HG03108 (cell line): ENCODE results near the gene STAT1.

Experiments
- ATAC-seq: cut with Tn5 transposase; IDR thresholded peaks from one replicate; pipeline ENCODE4 v1.9.1; 2021; ENCODE audit warnings: moderate library complexity; ENCODE audit not compliant: unreplicated experiment

Gene STAT1

DNA sequence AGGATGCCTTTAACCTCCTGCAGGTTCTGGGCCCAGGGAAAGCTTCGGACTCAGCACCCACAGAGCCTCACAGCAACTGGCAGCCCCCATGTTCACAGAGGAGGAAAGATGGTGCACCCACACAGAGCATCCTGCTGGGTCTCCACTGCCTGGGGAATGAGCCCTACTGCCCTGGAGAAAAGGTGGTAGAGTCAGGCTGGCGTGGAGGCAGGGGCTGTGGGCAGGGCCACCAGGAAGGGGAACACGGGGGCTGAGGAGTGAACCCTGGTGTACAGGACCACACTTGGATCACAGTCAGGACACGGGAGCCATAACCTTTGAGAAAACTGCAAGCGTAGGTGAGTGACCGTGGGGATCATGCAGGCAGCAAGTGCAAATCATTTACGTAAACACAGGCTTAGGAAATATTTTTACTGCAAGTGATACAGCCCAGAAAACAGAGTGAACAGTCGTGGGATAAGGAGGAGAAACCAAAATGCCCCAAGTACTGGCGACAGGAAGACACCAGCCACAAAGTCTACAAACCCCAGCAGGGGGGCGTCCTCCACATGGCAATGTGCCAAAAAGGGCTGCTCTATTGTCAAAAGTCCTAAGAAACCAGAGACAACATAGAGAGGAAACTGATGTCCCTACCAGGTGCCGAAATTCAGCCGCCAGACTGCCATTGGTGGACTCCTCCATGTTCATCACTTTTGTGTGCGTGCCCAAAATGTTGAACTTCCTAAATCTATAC is 27.6 kb downstream of the STAT1 start:
- ATAC-seq = no peak

DNA sequence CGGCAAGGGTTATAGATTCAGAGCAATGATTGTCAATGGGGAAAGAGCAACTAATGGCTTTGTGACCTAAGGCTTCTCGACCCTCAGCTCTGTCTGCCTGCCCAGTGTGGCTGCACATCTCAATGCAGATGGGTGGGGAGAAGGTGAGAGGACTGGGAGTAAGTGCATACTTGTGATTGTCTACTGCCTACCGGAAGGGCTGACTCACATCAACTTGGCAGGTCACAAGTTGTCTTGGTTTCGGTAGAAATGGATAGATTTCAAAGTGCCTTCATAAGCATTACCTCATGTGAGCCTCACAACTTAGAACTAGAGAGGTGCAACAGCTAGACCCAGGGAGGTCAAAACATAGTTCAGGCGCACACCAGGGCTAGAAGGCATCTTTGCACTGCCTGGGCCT is 29.4 kb downstream of the STAT1 start:
- no peak for ATAC-seq

DNA sequence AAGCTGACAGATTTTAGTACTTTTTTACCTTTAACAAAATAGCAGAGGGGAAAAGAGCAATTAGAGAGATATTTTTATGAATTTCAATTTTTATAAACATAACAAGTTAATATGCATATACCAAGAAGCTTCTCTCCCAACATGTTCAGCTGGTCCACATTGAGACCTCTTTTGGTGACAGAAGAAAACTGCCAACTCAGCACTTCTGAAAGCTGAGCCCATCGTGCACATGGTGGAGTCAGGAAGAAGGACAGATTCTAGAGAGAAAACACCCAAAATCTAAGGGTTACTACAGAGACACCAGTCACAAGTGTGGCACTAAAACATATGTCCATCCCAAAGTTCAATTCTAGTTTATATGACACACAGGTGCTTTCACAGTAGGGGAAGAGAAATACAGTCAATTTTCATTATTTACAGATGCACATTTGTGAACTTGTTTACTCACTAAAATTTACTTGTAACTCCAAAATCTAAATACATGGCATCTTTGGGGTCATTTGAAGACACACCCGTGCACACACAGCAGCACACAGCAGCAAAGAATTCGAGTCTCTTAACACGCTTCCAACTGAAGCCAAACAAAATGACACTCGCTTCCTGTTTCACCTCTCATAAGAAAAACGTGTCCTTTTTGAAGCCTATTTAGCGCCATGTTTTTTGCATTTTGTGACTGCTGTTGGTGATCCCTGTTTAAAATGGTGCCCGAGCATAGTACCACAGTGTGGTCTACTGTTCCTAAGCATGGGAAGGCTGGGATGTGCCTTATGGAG is 31.5 kb downstream of the STAT1 start:
- ATAC-seq = no peak

DNA sequence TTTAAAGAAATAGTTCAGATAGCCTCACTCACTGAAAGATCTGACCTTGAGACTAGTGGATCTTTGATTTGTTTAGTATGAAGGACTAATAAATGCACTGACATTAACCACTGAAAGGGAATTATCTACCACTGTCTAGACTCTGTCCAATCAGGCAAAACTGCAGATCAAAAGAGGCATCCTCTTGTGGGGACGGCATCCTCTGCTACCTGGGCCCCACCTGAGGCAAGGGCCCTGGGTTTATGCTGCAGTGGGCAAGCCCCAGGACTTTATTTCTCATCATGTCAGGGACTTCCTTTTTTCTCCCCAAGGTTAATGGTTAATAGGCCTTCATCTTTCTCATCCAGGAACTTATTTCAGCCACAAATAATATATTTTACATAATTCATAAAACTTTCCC is 32.2 kb downstream of the STAT1 start:
- no peak for ATAC-seq

DNA sequence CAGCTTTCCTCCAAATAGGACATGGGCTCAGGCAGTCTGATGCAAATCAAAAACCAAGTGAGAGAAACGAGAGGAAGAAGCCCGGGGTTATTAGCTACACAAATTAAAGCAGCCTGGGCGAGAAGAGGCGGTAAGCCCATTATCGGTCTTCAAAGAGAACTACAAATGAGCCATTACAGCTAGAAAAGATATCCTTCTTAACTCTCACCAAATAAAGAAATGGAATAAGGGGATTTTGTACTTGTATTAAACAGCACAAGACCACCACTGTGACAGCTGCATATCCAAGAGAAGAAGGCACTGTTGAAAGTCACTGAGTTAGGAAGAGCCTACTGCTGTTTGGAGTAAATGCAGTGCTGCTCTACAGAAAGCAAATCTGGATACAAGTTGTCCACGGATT is 32.6 kb downstream of the STAT1 start:
- no peak for ATAC-seq

DNA sequence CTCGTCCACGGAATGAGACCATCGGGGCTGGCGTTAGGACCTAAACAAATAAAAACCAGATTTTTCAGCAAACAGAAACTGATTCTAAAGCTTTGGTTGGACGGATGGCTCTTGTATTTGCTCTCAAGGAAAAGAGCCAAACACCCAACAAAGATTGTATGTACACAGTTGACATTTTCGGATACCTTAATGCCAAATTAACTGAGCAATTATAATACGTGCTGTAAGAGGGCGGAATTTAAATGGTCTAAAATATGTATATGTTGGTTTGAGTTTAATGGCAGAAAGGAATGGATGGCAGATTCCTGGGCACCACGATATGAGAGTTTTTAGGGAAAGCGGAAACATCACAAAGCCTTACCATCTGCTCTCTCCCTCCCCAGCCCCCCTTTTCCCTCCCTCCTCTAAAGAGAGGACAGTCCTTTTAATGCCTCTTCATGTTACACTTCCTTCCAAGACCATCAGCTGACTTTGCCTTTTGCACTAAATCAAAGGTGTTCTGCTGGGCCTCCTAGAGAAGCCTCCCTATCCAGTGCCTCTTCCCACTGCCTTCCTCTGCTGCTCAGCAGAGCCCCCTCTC is 33.3 kb downstream of the STAT1 start:
- ATAC-seq = no peak

DNA sequence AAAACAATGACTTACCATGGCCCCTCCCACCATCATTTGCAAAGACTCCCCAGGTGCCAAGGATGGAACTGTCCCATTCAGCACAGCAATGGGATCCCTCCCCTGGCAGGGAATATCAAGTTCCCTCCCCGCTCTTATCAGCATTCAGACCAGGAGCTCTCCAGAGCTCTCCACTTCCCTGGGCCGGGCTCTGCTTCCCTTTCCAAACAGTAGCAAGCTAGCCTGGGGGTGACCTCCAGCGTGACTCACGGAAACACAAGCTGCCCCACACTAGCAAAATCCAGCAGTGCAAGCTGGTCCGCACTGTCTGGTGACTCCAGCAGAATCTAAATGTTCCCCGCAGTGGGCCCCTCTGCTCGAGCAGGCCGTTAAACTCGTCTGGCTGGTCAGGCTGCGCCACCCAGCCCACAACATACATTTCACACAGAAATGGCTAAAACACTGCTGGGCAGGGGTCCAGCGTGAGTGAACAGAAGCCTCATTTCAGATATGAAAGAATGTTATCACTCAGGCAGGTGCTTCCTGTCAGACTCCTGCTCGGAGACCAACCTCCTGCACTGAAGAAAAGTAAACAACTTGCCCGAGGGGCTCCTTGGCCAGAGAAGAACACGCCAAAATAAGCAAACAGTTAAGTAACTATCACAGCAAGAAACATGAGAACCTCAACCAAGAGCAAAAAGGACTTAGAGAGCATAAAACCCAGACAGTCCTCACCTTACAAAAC is 33.9 kb downstream of the STAT1 start:
- no peak for ATAC-seq

DNA sequence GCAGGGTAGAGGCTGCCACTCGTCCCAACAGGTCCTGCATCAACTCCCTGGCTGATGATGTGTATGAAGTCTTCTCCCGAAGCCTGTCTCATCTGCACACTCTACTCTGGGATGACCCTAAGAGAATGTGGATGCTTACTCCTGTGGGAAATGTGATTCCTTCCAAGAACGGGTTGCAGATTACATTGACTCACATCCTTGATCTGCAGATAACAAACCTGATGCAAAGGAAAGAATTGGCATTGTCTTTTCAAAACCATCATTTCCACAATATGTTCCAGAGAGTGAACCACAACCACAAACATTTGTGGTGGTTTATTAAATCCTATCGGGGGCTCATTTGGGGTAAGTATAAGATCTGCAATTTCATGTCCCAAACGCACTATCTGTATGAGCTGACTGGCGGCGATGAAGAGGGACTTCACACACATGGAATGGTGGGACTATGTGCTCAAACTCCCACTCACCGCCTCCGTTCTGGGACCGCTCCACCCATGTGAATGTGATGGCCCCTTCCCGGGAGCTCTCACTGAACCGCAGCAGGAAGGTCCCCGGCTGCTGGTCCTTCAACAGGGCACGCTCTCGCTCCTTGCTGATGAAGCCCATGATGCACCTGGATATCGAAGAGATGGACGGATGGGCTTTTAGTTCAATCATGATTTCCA is 35.5 kb downstream of the STAT1 start:
- ATAC-seq = no peak

DNA sequence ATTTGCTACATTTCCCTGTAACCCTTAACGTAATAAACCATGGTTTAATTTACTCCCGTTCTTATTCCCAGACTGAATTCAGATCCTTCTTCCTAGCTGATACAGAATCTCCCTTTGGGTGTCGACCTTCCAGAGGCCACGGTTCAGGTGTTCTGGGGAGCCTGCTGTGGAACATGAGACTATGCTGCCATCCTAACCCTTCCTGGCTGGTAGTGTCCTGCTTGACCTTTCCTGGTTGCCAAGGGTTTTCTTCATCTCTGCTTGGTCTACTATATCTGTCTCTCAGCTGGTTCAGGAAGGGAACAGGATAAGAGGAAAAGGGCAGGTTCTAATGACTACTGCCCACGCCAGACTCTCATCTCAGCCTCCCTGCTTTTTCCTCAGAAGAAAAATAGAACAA is 36.5 kb downstream of the STAT1 start:
- no peak for ATAC-seq

DNA sequence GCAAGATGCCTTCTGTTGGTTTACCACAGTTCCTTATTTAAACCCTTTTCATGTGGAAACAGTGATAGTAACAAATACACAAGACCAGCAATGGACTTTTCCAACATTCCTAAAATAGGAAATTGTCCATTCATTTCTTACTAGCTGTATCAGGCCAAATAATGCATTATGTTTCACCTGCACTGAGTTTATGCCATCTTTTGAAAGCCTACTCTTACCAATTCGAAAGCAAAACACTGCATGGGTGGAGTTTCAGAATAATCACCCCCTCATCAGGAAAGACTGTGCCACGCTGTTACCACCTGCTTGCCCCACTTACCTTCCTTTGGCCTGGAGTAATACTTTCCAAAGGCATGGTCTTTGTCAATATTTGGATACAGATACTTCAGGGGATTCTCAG is 37.5 kb downstream of the STAT1 start:
- no peak for ATAC-seq

DNA sequence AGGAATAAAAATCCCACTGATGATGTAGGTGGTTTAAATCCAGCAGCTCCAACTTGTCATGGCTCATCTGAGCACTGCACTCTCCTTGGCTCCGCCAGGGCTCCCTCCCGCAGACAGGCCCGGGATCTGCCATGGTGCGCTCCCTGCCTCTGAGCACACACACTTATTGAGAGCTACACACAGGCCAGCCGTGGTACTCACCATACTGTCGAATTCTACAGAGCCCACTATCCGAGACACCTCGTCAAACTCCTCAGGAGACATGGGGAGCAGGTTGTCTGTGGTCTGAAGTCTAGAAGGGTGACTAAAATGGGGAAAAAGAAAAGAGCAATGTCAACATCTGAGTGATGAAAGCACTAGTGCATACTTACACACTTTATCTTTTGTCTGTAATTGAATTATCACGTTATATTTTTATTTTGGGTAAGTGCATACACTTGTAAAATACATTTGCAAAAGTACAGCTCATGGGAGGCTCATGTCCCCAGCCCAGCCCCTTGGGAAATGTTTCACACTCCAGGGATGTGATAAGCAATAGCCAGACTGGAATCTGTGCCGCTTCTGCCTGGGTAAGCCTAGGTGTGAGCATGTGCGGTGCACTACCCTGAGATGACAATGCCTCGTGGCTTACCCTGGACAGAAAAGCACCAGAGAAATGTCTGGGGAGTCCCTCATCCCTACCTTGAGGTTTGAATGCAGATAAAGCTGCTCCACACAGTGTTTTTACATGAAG is 39.2 kb downstream of the STAT1 start:
- ATAC-seq = no peak

DNA sequence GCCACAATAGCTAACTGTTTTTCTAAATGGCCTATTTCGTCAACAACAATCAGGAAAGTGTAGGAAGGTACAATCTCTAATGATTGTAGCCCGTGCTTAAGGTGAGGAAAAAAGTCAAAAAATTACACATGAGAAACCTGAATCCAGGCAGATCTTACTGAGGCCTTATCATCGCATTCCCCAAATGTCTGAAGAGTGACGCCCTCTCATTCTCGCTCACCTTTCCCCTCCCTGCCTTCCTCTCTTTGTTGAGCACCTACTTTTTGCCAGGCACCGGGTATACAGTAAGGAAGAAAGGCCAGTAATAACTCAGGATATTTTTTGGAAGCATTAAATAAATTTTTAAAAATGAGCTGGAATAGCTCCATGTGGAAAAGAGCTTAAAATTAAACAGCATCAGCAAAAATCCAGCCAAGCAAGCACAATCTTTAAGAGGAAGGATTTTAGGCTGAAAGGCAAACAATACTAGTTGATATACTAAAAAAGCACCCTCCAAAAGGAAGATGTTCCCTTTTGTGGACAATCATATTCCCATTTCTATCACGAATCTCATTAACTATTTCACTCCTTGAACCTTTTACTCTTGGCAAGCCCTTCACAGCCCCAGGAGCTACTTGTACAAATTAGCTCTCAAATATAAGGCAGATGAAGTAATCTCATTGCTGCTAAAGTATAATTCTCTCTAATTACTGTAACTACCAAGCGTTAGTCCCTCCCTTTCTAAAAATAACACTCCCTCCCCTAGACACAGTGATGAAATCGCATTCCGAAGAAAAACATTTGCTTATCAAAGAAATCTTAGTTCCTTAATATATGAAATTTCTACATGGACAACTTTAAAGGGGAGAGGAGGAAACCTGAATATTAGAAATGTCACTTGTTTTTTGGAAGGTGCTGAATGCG is 40.0 kb downstream of the STAT1 start:
- ATAC-seq = no peak

DNA sequence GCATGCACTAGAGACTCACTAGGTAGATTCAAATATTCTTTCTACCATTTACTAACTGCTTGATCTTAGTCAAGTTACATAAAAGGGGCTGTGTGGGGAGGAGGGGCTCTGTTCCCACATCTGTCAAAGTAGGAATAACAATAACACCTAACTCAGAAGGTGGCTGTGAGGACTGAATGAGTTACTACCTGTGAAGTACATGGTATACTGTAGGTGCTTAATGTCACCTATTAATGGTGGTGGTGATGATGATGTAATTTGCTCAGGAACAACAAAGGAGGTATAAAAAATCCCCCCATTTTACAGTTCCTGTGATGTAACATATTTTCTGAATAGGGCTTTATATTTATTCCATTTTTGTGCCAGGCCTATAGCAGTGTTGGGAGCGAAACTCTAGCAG is 40.7 kb downstream of the STAT1 start:
- ATAC-seq = no peak

DNA sequence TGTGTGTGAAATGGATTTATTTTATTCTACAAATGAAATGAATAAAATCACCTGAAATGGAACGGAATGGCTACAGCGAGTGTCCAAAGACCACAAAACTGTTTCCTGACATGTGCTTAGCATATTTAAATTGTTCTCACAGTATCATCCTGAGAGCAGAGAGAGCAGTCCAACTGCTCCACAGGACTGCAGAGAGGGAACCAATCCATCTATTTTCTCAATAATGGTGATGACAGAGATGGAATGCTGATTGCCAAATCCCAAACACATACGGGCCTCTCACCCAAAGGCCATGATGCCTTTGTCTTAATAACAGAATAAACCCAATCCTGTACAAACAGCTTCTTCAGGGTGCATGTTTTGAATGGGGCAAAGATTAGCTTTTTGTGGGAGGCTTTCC is 41.1 kb downstream of the STAT1 start:
- ATAC-seq = no peak

DNA sequence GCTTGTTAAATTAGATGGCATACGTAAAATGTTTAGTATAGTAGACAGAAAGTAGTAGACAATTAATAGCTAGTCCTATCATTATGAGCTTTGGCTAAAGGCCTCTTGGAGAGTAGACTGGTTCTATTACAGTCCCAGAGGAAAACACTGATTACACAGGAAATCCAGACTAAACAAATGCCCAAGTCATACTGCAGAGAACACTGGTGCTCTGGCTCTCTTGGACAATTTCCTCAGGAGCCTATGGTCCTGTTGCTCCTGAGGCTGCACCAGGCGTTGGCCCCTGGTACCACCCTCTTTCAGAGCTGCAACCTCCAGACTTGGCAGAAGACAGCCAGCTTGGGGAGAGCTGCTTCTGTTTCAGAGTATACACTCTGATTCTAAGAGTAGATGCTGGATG is 41.8 kb downstream of the STAT1 start:
- ATAC-seq = no peak

DNA sequence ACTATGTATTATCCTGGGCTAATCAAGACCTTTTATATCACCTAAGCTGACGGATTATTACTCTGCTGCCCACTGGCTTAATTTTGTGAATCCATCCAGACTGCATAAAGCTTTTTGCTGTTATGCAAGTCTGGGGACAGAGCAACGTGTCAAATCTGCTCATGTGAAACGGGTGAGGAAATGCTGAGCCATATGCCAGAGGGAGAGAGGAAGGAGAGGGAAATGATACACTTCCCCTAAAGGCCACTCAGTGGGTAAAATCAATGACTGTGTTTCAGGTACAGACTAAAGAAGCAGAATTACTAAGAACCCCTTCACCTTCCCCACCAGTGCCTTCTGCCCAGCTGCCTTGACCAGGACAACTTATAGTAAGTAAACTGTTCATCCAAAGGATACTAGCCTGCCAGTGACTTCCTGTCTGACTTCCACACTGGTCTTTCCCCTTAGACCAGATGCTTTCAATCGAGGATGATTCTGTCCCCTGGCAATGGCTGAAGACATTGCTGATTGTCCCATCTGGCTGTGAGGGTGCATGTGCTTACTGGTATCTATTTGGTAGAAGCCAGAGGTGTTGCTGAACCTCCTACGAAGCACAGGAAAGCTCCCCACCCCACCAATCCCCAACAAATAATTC is 43.0 kb downstream of the STAT1 start:
- ATAC-seq = no peak

DNA sequence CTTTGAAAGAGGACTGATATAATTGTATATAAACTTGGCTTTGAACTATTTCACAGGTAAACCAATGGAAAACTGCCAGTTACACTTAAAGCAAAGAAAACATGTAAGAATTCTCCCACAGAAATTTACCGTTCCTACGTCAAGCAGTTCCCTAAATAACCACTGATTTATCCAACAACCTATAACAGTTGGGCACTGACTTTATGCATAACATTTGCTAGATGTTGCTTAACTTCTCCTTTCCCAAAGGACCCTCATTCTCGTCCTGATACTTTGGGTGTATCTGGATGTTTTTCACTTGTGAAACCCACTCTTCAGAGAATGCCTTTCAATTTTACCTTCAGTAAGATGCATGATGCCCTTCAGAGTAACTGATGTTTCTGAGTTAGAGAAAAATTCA is 43.8 kb downstream of the STAT1 start:
- ATAC-seq = no peak

DNA sequence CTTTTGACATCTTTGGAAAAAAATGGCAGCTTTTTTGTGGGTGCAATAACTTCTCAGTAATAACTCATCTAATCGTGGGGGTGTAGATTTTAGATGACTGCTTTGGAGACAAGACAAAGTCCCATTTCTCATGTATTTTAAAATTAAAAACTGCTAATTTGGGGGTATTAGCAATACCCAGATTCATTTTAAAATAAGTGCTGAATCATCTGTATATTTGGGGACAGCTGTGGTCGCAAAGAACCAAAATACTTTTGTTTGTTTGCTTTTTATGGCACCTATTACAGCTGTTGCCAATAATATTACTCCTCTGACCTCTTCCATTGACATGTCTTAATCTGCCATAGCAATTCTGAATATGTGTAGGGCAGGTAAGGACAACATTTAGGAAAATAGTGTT is 45.4 kb downstream of the STAT1 start:
- ATAC-seq = no peak
